Activated CD8-positive, alpha-beta memory T cell treated with anti-CD3 and anti-CD28 coated beads, Interleukin-2, amount 10 ng/mL, durations not matched to agents 7 days and 5 days (primary cell): ENCODE data around the gene CDK15. TPM values are rescaled to one million over a fixed set of nuclear protein-coding genes. Genes with fewer than 3 reads are reported as not detected.
"Not testable (repeated sequence)": the region's sequence is repeated elsewhere in the genome, so short reads cannot be mapped to it uniquely, and the experiment has no call there.

ENCODE experiments used
- ATAC-seq: fragments of 150-1000 bp; cut with Tn5 transposase; one replicate; pipeline ENCODE4 v1.10.0; 2021; ENCODE audit warnings: moderate library complexity
- CTCF ChIA-PET: fragments of 350-600 bp; sonication (Branson Sonifier 250); formaldehyde crosslinking; loops from one replicate; lab custom pipeline; 2021; ENCODE audit warnings: antibody characterized with exemption; lab: Charles Lee
- DNase-seq: peaks from one replicate; pipeline ENCODE4 v3.0.0-alpha.2; 2020
- H3K27ac Mint-ChIP-seq: one replicate; pipeline ENCODE4 v1.8.0; 2021; ENCODE audit warnings: mild to moderate bottlenecking, mixed read lengths
- H3K27me3 Mint-ChIP-seq: one replicate; pipeline ENCODE4 v1.8.0; 2021; ENCODE audit warnings: mixed read lengths
- H3K36me3 Mint-ChIP-seq: one replicate; pipeline ENCODE4 v1.8.0; 2021; ENCODE audit warnings: mild to moderate bottlenecking, mixed read lengths
- H3K4me1 Mint-ChIP-seq: one replicate; pipeline ENCODE4 v1.8.0; 2021; ENCODE audit warnings: mixed read lengths
- H3K4me3 Mint-ChIP-seq: one replicate; pipeline ENCODE4 v1.8.0; 2021; ENCODE audit warnings: mild to moderate bottlenecking, moderate library complexity, mixed read lengths
- H3K9me3 Mint-ChIP-seq: one replicate; pipeline ENCODE4 v1.8.0; 2022; ENCODE audit warnings: low read depth, mixed read lengths
- total RNA-seq, 2 experiments: library from RNA; stranded (reverse); gene quantifications; one replicate each; pipeline ENCODE4 v1.2.3, GENCODE V29; 2021

CDK15 gene
- total RNA-seq, 2 experiments from 2014 or later, result not detected

DNA sequence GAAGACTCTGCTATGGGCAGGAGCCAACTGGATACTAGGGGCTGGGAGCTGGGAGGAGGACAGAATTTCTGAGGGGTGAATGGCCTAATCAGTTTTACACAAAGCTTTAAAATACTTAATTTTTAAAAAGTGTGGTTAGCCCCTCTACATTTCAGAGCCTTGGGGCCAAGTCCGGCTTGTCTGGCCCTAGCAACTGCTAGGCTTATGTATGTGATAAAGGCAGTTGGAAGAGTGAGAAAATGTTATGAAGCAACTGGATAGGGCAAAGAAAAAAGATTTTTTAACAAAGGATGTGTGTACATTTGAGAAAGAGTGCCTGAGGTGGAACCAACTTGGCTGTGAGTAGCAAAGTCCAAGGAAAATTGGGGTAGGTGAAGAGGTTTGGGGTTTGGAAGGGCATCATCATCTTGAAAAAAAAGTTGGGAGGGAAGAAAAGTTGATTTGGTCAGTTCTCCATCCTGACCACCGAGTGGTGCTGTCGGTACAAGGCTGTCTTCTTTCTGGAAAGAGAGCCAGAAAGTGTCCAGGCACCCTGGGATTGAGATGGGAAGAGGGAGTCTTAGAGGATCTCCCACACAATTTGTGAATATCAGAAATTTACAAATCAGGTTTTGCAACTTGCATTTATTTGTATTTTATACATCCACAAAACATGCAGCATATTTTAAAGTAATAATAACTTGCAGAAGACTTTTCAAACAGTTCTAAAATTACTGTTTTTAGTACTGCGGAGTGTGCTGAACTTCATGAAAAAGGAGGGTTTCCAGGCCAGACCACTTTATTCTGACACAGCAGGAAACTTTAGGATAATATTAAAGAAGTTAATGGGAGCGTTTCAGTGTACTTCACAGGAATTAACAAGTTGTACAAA is 10.5 kb upstream of the CDK15 start:
- H3K4me1 Mint-ChIP-seq, result no peaks in the 10 kb centered on the region
- CTCF ChIA-PET, result interaction anchor here (1.3 kb wide), 1 partner anchor 11 kb away, joined by 4 read pairs; no protein-coding TSS in a partner anchor
- no peak overlapping the region for H3K4me3 Mint-ChIP-seq
- H3K27ac Mint-ChIP-seq, result no peak overlapping the region
- H3K27me3 Mint-ChIP-seq, result peaks cover 5% of the 10 kb centered on the region
- DNase-seq (no peak), ATAC-seq (no peak)
- no peaks in the 10 kb centered on the region for H3K36me3 Mint-ChIP-seq
- no peaks in the 10 kb centered on the region for H3K9me3 Mint-ChIP-seq

DNA sequence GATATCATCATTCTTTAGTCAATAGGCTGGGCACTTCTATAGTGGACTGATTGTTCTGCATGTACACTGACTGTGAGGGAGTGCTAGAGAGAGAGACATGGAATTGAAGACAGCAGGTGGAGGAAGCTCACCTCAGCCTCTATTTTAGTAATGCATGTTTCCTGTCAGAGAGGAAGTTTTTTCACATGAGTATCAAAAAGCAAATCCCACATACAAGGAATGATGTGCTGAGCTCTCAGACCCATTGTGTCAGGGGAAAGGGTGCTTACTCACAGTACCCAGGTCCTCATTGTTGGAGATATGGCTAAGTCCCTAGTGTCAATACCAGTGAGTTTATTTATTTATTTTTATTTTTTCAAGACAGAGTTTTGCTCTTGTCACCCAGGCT is 9.9 kb upstream of the CDK15 start:
- no peak overlapping the region for H3K27ac Mint-ChIP-seq
- H3K27me3 Mint-ChIP-seq, result peaks cover 9% of the 10 kb centered on the region
- H3K9me3 Mint-ChIP-seq, result no peaks in the 10 kb centered on the region
- no peaks in the 10 kb centered on the region for H3K36me3 Mint-ChIP-seq
- H3K4me3 Mint-ChIP-seq, result no peak overlapping the region
- DNase-seq, result no peak
- no peaks in the 10 kb centered on the region for H3K4me1 Mint-ChIP-seq
- no peak for ATAC-seq
- CTCF ChIA-PET, result no interaction called here

DNA sequence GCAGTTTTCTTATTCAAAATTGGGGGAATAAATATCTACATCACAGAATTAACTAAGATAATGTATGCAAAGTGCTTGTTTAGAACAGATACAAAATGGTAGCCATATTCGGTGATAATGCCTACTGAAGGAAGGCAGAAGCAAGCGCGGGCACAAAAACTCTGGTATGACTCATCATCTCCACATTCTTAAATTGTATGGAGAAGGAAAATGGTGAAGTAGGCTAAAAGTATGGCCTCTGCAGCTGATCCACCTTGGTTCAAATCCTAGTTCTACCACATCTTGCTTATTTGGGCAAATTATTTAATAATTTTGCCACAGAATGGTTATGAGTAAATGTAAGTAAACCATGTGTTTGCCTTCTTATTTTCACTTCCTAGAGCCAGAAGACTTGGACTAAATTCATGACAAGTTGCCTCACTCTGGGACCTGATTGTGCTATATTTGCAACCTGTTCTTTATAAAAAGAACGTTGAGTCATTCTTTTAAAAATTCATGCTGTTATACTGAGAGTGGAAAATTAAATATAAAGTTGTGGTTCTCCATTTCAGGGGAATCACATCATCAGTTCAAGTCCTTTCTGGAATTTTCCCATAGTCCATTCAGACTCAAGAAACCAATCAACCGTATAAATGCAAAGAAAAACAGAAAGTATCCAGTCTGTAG is 9.0 kb upstream of the CDK15 start:
- Mint-ChIP-seq H3K27me3 (peaks cover 12% of the 10 kb centered on the region), H3K36me3 (no peaks in the 10 kb centered on the region), H3K4me3 (no peak overlapping the region), H3K4me1 (no peaks in the 10 kb centered on the region), H3K27ac (no peak overlapping the region), H3K9me3 (no peaks in the 10 kb centered on the region)
- DNase-seq (no peak), ATAC-seq (no peak)
- CTCF ChIA-PET, result no interaction called here

DNA sequence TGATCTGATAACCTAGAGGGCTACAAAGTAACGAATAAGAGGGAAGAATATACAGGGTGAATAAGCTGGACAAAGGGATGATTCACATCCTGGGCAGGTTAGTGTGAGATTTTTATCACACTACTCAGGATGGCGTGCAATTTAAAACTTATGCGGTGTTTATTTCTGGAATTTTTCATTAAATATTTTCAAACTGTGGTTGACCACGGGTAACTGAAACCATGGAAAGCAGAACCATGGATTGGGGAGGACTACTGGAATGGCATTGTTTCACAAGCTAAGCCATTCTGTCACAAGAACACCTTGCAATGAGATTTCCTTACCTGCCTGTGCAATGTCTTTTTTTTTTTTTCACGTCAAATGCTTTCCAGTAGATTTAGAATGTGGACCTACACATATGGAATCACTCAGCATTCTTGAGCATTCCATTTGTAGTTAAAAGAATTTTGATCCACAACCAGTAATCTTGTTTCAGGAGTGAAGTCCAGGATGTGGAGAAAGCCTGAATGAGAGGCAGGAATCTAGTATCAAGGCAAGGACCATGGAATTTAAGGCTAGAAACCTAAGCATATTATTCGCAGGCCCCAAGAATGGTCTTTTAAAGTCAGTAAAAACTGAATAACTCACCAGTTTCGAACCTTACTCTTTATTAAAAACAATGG is 8.0 kb upstream of the CDK15 start:
- CTCF ChIA-PET, result no interaction called here
- peaks cover 20% of the 10 kb centered on the region for H3K27me3 Mint-ChIP-seq
- no peak overlapping the region for H3K27ac Mint-ChIP-seq
- no peaks in the 10 kb centered on the region for H3K4me1 Mint-ChIP-seq
- H3K9me3 Mint-ChIP-seq, result no peaks in the 10 kb centered on the region
- no peak overlapping the region for H3K4me3 Mint-ChIP-seq
- DNase-seq (no peak), ATAC-seq (no peak)
- no peaks in the 10 kb centered on the region for H3K36me3 Mint-ChIP-seq

DNA sequence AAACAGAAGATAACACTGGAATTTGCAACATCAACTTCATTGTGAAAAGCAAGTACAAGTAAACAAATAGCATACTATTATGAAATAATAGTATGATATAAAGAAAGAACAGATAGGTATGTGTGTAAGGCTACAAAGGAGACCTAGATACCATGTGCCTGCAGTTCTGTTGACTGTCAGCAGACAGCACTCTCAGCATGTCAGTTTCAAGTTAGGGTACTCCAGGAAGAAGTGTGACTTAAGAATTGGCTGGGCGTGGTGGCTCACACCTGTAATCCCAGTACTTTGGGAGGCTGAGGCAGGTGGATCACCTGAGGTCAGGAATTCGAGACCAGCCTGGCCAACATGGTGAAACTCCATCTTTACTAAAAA is 7.4 kb upstream of the CDK15 start:
- peaks cover 22% of the 10 kb centered on the region for H3K27me3 Mint-ChIP-seq
- ATAC-seq, H3K4me1 Mint-ChIP-seq, H3K4me3 Mint-ChIP-seq, H3K36me3 Mint-ChIP-seq, H3K9me3 Mint-ChIP-seq, DNase-seq, CTCF ChIA-PET, H3K27ac Mint-ChIP-seq: not testable (repeated sequence)

DNA sequence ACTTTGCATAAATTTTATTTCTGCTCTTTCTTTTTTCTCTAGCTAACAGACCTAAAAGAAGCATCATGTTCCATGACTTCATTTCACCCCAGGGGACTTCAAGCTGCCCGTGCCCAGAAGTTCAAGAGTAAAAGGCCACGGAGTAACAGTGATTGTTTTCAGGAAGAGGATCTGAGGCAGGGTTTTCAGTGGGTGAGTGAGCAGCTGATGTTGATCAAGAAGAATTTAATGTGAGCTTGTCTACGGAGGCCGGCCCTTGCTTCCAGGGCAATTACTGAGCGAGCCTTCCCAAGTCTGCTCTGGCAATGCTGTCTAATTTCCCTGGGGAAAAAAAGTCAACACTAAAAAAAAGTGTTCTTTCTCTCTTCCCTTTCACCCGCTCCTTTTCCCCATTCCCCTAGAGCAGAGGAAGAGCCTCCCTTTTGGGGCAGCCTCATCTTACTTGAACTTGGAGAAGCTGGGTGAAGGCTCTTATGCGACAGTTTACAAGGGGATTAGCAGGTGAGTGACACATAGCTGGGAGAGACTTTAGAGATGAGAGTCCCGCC is 1.2 kb downstream of the CDK15 start:
- peaks cover 45% of the 10 kb centered on the region for H3K27me3 Mint-ChIP-seq
- ATAC-seq (no peak), DNase-seq (no peak)
- H3K9me3 Mint-ChIP-seq, result no peaks in the 10 kb centered on the region
- CTCF ChIA-PET, result no interaction called here
- no peak overlapping the region for H3K4me3 Mint-ChIP-seq
- no peak overlapping the region for H3K27ac Mint-ChIP-seq
- no peaks in the 10 kb centered on the region for H3K36me3 Mint-ChIP-seq
- no peaks in the 10 kb centered on the region for H3K4me1 Mint-ChIP-seq

DNA sequence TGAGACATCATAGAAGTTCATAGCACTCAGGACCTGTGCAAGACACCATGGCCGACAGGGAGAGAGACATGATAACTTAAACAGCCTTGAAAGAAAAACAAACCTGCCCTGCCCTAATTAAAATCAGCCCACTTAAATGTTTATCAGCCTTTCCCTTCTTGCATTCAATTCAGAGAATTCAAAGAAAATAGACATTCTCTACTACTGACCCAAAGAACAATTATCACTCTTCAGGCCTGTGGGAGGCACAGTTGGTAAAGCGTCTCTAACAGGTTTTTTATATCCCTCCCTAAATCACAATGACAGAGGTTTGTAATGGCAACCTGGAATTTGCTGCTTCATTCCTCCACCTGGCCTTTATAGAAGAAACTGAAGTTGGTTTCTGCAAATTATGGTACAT is 1.7 kb downstream of the CDK15 start:
- no peak for ATAC-seq
- no peak overlapping the region for H3K27ac Mint-ChIP-seq
- H3K9me3 Mint-ChIP-seq, result no peaks in the 10 kb centered on the region
- DNase-seq, result no peak
- H3K4me1 Mint-ChIP-seq, result no peaks in the 10 kb centered on the region
- CTCF ChIA-PET, result no interaction called here
- H3K4me3 Mint-ChIP-seq, result no peak overlapping the region
- no peaks in the 10 kb centered on the region for H3K36me3 Mint-ChIP-seq
- H3K27me3 Mint-ChIP-seq, result peaks cover 45% of the 10 kb centered on the region

DNA sequence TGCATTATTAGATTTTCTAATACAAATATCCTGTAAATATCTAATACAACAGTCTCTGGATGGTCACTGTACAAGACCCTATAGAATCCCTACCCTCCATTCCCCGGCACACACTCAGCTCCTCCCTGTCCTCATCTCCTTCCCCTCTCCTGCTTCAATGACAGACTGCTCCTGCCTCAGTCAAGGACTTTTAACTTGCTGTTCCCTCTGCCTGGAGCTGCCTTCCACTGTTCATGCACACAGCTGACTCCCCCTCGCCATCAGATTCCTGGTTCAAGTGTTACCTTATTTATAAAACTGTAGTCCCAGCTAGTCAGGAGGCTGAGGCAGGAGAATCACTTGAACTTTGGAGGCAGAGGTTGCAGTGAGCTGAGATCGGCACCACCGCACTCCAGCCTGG is 3.3 kb downstream of the CDK15 start:
- no peak for ATAC-seq
- Mint-ChIP-seq H3K27ac (no peak overlapping the region), H3K9me3 (no peaks in the 10 kb centered on the region), H3K27me3 (peaks cover 50% of the 10 kb centered on the region), H3K4me1 (no peaks in the 10 kb centered on the region), H3K36me3 (no peaks in the 10 kb centered on the region), H3K4me3 (no peak overlapping the region)
- CTCF ChIA-PET, result no interaction called here
- DNase-seq, result no peak

DNA sequence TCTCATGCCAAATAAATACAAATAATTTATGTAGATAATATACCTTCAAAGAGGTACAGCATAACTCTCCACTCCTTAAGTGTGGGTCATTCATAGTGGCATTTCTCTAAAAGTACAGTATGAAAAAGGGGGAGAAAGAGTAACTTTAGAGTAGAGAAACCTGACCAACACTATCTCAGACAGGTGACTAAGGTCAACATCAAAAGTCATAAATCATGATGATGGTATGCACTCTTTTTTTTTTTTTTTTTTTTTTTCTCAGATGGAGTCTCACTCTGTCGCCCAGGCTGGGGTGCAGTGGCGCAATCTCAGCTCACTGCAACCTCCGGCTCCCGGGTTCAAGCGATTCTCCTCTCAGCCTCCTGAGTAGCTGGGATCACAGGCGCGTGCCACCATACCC is 4.3 kb downstream of the CDK15 start:
- peaks cover 53% of the 10 kb centered on the region for H3K27me3 Mint-ChIP-seq
- H3K4me1 Mint-ChIP-seq, CTCF ChIA-PET, DNase-seq, H3K27ac Mint-ChIP-seq, H3K4me3 Mint-ChIP-seq, H3K9me3 Mint-ChIP-seq, ATAC-seq, H3K36me3 Mint-ChIP-seq: not testable (repeated sequence)

DNA sequence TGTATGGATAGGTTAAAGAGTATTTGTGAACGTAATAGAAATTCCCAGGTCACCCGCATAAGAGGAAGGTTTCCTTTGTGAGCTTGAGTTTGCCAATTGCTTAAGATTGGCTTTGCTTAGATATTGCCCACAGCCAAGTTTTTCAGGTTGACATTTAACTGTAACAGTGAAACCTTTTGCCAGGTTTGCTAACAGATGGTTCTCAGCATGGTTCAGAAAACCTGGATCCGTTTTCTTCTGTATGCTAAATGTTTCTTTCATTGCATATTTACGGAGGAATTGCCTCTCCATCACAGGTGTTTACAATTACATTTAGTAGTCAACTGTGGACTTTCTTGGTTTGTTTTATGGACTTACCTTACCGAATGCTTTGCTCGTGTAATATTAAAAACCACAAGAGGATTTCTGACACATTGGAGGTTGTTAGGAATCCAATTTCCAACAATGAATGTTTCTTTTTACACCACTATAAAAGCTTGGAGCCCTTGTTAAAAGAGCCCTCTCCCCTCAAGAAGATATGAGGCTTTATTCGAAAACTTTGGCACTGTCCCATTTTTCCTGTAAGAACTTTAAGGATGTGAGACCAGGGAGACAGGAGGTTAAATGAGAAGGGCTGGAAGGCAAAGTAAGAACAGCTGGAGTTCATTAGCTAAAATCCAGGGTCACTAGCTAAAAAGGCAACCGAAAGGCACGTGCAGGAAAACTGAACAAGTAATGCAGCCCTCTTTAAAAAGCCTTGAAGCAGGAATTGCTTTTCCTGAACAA is 7.8 kb downstream of the CDK15 start:
- Mint-ChIP-seq H3K27me3 (peaks cover 26% of the 10 kb centered on the region), H3K9me3 (no peaks in the 10 kb centered on the region), H3K4me1 (no peaks in the 10 kb centered on the region), H3K36me3 (no peaks in the 10 kb centered on the region), H3K4me3 (no peak overlapping the region), H3K27ac (no peak overlapping the region)
- no peak for DNase-seq
- CTCF ChIA-PET, result no interaction called here
- no peak for ATAC-seq

DNA sequence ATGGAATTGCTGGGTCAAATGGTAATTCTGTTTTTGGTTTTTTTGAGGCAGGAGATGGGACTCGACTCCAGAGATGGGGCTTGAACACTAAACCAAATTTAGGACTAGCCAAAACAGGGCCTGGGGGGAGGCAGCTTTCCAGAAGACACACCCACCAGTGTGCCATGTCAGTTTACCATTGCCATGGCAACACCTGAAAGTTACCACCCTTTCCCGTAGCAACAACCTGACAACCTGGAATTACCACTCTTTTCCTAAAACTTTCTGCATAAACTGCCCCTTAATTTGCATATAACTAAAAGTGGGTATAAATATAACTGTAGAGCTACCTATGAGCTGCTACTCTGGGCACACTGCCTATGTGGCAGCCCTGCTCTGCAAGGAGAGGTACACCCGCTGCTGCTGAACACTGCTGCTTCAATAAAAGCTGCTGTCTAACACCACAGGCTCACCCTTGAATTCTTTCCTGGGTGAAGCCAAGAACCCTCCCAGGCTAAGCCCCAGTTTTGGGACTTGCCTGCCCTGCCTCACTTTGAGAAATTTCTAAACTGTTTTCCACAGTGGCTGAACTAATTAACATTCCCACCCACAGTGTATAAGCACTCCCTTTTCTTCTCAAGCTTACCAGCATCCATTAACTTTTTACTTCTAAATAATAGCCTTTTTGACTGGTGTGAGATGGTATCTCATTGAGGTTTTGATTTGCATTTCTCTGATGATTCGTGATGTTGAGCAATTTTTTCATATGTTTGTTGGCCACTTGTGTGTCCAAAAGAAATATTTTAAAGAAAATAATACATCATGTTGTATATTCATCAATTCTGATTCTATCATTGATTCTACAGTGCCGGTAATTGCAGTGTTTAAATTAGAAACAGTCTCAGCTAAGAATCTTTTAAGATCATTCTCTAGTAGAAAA is 10.6 kb downstream of the CDK15 start:
- CTCF ChIA-PET, result no interaction called here
- no peaks in the 10 kb centered on the region for H3K9me3 Mint-ChIP-seq
- no peak for DNase-seq
- H3K27ac Mint-ChIP-seq, result no peak overlapping the region
- no peak overlapping the region for H3K4me3 Mint-ChIP-seq
- no peaks in the 10 kb centered on the region for H3K4me1 Mint-ChIP-seq
- H3K27me3 Mint-ChIP-seq, result peaks cover 24% of the 10 kb centered on the region
- ATAC-seq, result no peak
- no peaks in the 10 kb centered on the region for H3K36me3 Mint-ChIP-seq

DNA sequence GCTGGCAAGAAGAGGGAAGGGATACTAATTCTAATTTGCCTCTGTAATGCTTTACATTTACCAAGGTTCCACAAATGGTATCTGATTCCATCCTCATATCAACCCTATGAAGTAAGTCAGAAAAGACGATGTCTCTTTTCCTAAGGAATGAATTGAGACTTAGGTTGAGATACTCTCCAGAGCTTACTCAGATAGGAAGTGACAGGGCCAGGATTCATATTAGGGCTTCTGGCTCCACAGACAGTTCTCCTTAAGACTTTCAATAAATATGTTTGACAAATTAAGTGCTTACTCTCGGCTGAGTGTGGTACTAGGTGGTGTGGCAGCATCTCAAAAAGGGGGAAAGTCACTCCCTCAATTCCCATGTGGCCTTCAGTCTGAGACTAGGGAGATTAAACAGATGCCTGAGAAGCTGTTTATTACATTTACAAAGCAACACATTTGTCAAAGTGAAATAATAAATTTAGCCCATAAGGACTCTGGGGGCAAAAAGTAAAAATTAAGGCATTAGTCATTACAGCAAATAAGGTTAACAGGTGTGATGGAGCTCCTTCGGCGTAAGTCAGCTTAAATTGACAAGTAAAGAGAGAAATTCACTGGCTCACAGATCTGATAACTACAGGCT is 14.2 kb downstream of the CDK15 start:
- no peak for ATAC-seq
- CTCF ChIA-PET, result no interaction called here
- H3K9me3 Mint-ChIP-seq, result no peaks in the 10 kb centered on the region
- no peak overlapping the region for H3K4me3 Mint-ChIP-seq
- H3K27ac Mint-ChIP-seq, result no peak overlapping the region
- peaks cover 15% of the 10 kb centered on the region for H3K27me3 Mint-ChIP-seq
- no peak for DNase-seq
- no peaks in the 10 kb centered on the region for H3K36me3 Mint-ChIP-seq
- no peaks in the 10 kb centered on the region for H3K4me1 Mint-ChIP-seq
